SU-DHL-6 (cell line): ENCODE measurements around the gene SYT7.

Source experiments
- H2AFZ ChIP-seq: fragments of 200-600 bp; sonication (generic); 2 replicates; pipeline ENCODE4 v1.6.1; 2014; ENCODE audit warnings: low read depth, mild to moderate bottlenecking, moderate library complexity, mixed read lengths, antibody characterized with exemption, low read length; ENCODE audit not compliant: severe bottlenecking
- H3F3A ChIP-seq: fragments of 200-600 bp; shearing (Covaris generic); 2 replicates; pipeline ENCODE4 v1.6.0; 2016; ENCODE audit warnings: antibody characterized with exemption, mild to moderate bottlenecking; ENCODE audit not compliant: insufficient read depth
- H3K27ac ChIP-seq: fragments of 200-600 bp; sonication (generic); 2 replicates; pipeline ENCODE4 v1.5.1; 2016; ENCODE audit warnings: low read depth, mild to moderate bottlenecking, low read length, moderate library complexity, mixed read lengths
- H3K27me3 ChIP-seq: fragments of 200-600 bp; sonication (generic), shearing (Covaris generic); 2 replicates; pipeline ENCODE4 v1.6.0; 2014; ENCODE audit warnings: mild to moderate bottlenecking, low read length
- H3K36me3 ChIP-seq: fragments of 200-600 bp; sonication (generic); 2 replicates; pipeline ENCODE4 v1.6.1; 2014; ENCODE audit warnings: mild to moderate bottlenecking, low read length, mixed read lengths
- H3K4me2 ChIP-seq: fragments of 300-600, 200-600 bp; shearing (Covaris generic), sonication (generic); 2 replicates; pipeline ENCODE4 v1.6.0; 2014; ENCODE audit warnings: low read length, low read depth, mild to moderate bottlenecking; ENCODE audit not compliant: poor library complexity, severe bottlenecking
- H3K4me3 ChIP-seq: fragments of 200-600 bp; sonication (generic); 2 replicates; pipeline ENCODE4 v1.5.1; 2014; ENCODE audit warnings: antibody characterized with exemption, low read length, mild to moderate bottlenecking, mixed read lengths; ENCODE audit not compliant: insufficient read depth, poor library complexity, severe bottlenecking
- H3K79me2 ChIP-seq: fragments of 200-600 bp; sonication (generic); 2 replicates; pipeline ENCODE4 v1.6.1; 2014; ENCODE audit warnings: mild to moderate bottlenecking, low read length, moderate library complexity; ENCODE audit not compliant: insufficient read depth
- H3K9ac ChIP-seq: fragments of 200-600 bp; sonication (generic); 2 replicates; pipeline ENCODE4 v1.7.0; 2014; ENCODE audit warnings: mild to moderate bottlenecking, low read length
- H3K9me2 ChIP-seq: fragments of 200-600 bp; sonication (generic); replicated peaks from 2 replicates; pipeline ENCODE4 v1.6.1; 2014; ENCODE audit warnings: low read length; ENCODE audit not compliant: insufficient read depth
- H3K9me3 ChIP-seq: fragments of 200-600 bp; sonication (generic); 2 replicates; pipeline ENCODE4 v1.6.1; 2014; ENCODE audit warnings: low read length, mixed read lengths; ENCODE audit not compliant: insufficient read depth
- H4K20me1 ChIP-seq: fragments of 200-600 bp; sonication (generic); 2 replicates; pipeline ENCODE4 v1.6.1; 2014; ENCODE audit warnings: low read depth, mild to moderate bottlenecking, antibody characterized with exemption, low read length, moderate library complexity, mixed read lengths
- EZH2phosphoT487 ChIP-seq: fragments of 200-600 bp; sonication (generic), shearing (Covaris generic); conservative IDR thresholded peaks from 2 replicates; pipeline ENCODE4 v1.6.1; 2018; ENCODE audit warnings: mild to moderate bottlenecking, antibody characterized with exemption, low read length, moderate library complexity, mixed read lengths
- TF ChIP-seq, protein P1 (sequence below): fragments of 200-600 bp; sonication (generic); IDR thresholded peaks from one replicate; pipeline ENCODE4 v1.5.1; 2017; ENCODE audit warnings: antibody characterized with exemption, mild to moderate bottlenecking, low read length, moderate library complexity; ENCODE audit not compliant: insufficient read depth, poor library complexity, severe bottlenecking

The SYT7 gene

DNA sequence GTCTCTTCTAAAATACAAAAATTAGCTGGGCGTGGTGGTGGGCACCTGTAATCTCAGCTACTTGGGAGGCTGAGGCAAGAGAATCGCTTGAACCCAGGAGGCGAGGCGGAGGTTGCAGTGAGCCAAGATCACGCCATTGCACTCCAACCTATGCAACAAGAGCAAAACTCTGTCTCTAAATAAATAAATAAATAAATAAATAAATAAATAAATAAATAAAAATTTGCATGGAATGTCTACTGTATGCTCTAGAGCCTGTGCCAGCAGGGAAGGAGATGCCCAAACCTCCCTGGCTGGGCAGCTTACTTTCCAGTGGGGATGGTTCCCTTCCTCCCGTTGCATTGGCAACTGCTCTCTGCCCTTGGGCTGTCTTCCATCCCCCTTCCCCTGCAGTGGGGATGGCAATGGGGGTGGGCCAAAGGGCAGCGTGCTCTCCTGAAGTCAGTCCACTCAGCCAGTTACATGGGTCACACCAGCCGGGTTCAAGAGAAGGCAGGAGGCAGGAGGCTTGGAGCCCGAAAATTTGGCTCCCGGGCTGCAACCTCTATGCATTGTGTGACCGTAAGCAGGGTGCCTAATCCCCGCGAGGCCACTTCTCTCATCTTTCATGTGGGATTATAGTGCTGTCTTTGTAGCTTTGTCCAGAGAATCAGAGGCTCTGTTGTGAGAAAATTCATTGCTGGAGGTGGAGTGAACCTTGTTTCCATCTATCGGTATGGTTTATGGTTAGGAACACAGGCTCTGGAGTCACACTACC, 73.7 kb downstream of the SYT7 start:
- H4K20me1 ChIP-seq: no peaks in the 10 kb centered on the region
- no peak overlapping the region for H3K4me3 ChIP-seq
- no peaks in the 10 kb centered on the region for H3K36me3 ChIP-seq
- no peaks in the 10 kb centered on the region for H3K9me3 ChIP-seq
- no peak overlapping the region for H2AFZ ChIP-seq
- H3K9ac ChIP-seq: no peak overlapping the region
- no peak overlapping the region for H3K4me2 ChIP-seq
- no peak overlapping the region for H3K27ac ChIP-seq
- no peaks in the 10 kb centered on the region for H3K9me2 ChIP-seq
- H3K27me3 ChIP-seq: no peaks in the 10 kb centered on the region
- no peaks in the 10 kb centered on the region for H3F3A ChIP-seq
- H3K79me2 ChIP-seq: no peaks in the 10 kb centered on the region
- TF ChIP-seq EZH2phosphoT487: no peak
- TF ChIP-seq, protein P1, sequence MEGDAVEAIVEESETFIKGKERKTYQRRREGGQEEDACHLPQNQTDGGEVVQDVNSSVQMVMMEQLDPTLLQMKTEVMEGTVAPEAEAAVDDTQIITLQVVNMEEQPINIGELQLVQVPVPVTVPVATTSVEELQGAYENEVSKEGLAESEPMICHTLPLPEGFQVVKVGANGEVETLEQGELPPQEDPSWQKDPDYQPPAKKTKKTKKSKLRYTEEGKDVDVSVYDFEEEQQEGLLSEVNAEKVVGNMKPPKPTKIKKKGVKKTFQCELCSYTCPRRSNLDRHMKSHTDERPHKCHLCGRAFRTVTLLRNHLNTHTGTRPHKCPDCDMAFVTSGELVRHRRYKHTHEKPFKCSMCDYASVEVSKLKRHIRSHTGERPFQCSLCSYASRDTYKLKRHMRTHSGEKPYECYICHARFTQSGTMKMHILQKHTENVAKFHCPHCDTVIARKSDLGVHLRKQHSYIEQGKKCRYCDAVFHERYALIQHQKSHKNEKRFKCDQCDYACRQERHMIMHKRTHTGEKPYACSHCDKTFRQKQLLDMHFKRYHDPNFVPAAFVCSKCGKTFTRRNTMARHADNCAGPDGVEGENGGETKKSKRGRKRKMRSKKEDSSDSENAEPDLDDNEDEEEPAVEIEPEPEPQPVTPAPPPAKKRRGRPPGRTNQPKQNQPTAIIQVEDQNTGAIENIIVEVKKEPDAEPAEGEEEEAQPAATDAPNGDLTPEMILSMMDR: no peak

DNA sequence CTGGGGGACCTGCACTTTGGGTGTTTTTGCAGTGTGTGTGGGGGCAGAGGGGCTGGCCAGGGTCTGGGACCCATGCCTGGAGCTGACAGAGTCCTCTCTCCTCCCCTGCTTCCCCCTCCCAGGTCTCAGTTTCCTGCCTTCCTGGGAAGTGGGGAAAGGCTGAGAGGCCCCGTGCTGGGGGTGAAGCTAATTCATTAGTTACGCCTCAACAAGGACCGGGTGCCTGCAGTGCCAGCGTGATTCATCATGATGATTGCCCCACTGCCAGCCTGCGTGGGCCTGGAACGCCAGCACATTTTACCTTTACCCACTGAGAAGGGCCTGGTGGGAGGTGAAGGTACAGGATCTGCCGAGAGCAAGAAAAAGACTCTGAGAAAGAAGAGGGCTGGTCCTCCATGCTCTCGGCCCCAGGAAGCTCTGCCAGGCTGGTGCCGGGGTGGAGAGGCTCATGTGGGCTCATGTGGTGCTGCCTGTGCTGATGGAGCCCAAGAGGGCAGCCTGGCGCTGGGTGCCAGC, 75.2 kb downstream of the SYT7 start:
- no peaks in the 10 kb centered on the region for H3F3A ChIP-seq
- no peaks in the 10 kb centered on the region for H3K79me2 ChIP-seq
- H3K9ac ChIP-seq: no peak overlapping the region
- H3K9me3 ChIP-seq: no peaks in the 10 kb centered on the region
- H3K36me3 ChIP-seq: no peaks in the 10 kb centered on the region
- no peaks in the 10 kb centered on the region for H4K20me1 ChIP-seq
- no peak overlapping the region for H3K4me2 ChIP-seq
- no peak overlapping the region for H3K4me3 ChIP-seq
- TF ChIP-seq, protein P1: no peak
- no peak for TF ChIP-seq EZH2phosphoT487
- no peak overlapping the region for H3K27ac ChIP-seq
- H3K27me3 ChIP-seq: no peaks in the 10 kb centered on the region
- no peak overlapping the region for H2AFZ ChIP-seq
- no peaks in the 10 kb centered on the region for H3K9me2 ChIP-seq

DNA sequence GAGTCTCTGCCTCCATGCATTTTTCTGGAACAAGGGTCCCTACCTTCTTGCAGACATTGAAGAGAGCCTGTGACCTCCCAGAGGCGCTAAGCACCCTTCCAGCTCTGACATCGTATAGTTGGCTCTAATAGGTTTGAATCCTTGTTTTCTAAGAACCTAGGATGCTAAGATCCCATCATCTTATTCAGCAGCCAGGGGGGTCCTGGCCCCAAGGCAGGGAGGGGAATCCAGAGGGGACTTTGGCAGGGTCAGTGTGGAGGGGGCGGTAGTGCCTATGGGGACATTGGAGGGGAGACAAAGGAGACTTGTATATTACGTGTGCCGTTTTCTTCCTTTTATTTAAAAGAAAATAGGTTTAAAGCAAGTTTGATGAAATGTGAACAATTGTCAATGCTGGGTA, 75.8 kb downstream of the SYT7 start:
- no peaks in the 10 kb centered on the region for H3K9me2 ChIP-seq
- H3K4me2 ChIP-seq: no peak overlapping the region
- H2AFZ ChIP-seq: no peak overlapping the region
- H3K27ac ChIP-seq: no peak overlapping the region
- no peaks in the 10 kb centered on the region for H3K27me3 ChIP-seq
- no peak overlapping the region for H3K4me3 ChIP-seq
- H3K79me2 ChIP-seq: no peaks in the 10 kb centered on the region
- H4K20me1 ChIP-seq: no peaks in the 10 kb centered on the region
- H3K9me3 ChIP-seq: no peaks in the 10 kb centered on the region
- H3K36me3 ChIP-seq: no peaks in the 10 kb centered on the region
- TF ChIP-seq, protein P1: no peak
- TF ChIP-seq EZH2phosphoT487: no peak
- H3K9ac ChIP-seq: no peak overlapping the region
- no peaks in the 10 kb centered on the region for H3F3A ChIP-seq
